Heart right ventricle (tissue), 16 donors: ENCODE data around the gene FIGLA. TPM values are rescaled to one million over a fixed set of nuclear protein-coding genes. Genes with fewer than 3 reads are reported as not detected.

ENCODE experiments used
- ATAC-seq, 8 donors: fragments of 200-7000 bp; cut with Tn5 transposase; one replicate each; pipeline ENCODE4 v1.9.1; 2020; ENCODE audit warnings: mild to moderate bottlenecking in 8 of 8, moderate library complexity in 8 of 8, moderate number of reproducible peaks in 1 of 8
- DNase-seq, 2 donors: peaks; one replicate each; pipeline ENCODE4 v3.0.0-alpha.2; 2020
- H3K27ac ChIP-seq, 10 donors: fragments of 200-600 bp; sonication (generic) in 2 of 10; one replicate each; pipeline versions ENCODE4 v1.5.0 to v1.8.0; 2020 to 2022; ENCODE audit warnings: mild to moderate bottlenecking in 3 of 10
- H3K27me3 ChIP-seq, 7 donors: fragments of 200-600 bp; one replicate each; pipeline ENCODE4 v1.8.0; 2021 to 2022; ENCODE audit warnings: mild to moderate bottlenecking in 2 of 7
- H3K36me3 ChIP-seq, 9 donors: fragments of 200-600 bp; sonication (generic) in 1 of 9; one replicate each; pipeline versions ENCODE4 v1.5.0 to v1.8.0; 2020 to 2022; ENCODE audit warnings: mild to moderate bottlenecking in 2 of 9
- H3K4me1 ChIP-seq, 9 donors: fragments of 200-600 bp; sonication (generic) in 1 of 9; one replicate each; pipeline versions ENCODE4 v1.5.0 to v1.8.0; 2020 to 2022; ENCODE audit warnings: mild to moderate bottlenecking in 4 of 9
- H3K4me3 ChIP-seq, 10 donors: fragments of 200-600 bp; sonication (generic) in 2 of 10; one replicate each; pipeline versions ENCODE4 v1.5.0 to v1.8.0; 2020 to 2022; ENCODE audit warnings: mild to moderate bottlenecking in 7 of 10, moderate library complexity in 2 of 10
- H3K9me3 ChIP-seq, 11 donors: fragments of 200-600 bp in 10 of 11; sonication (generic) in 2 of 11; one replicate each; pipeline versions ENCODE4 v1.5.0 to v1.8.0; 2013 to 2022; ENCODE audit warnings: mild to moderate bottlenecking in 2 of 11, control low read depth in 1 of 11, moderate library complexity in 1 of 11
- CTCF ChIP-seq, 9 donors: fragments of 200-600 bp; sonication (generic) in 2 of 9; IDR thresholded peaks; one replicate each; pipeline versions ENCODE4 v1.5.0 to v1.8.0; 2021 to 2022; ENCODE audit warnings: antibody characterized with exemption in 9 of 9, mild to moderate bottlenecking in 5 of 9, moderate library complexity in 1 of 9
- WGBS, 2 donors: extraction: QIAGEN DNeasy Blood & Tissue Kit; methylation state at CpG; one replicate each; pipeline ENCODE4 v1.1.7; 2013; ENCODE audit warnings: inconsistent platforms in 1 of 2; 5-methylcytosine and 5-hydroxymethylcytosine counted together
- intact Hi-C, 10 donors: fragments of 100-400 bp; cut with DNase I; formaldehyde crosslinking; loops; one replicate each; pipeline versions ENCODE4 v1.11.1 to v1.14.2; 2022
- polyA plus RNA-seq, 2 donors: library from polyadenylated mRNA; stranded (reverse); fragments of 200-250 nt; gene quantifications; one replicate each; pipeline ENCODE4 v1.2.3, GENCODE V29; 2013
- total RNA-seq, 10 donors: library from RNA; stranded (reverse); fragmentation: NEBNext Ultra II Directional in 3 of 10; extraction: Animal tissue kit (Norgen Biotek cat#: 25700) in 3 of 10; gene quantifications; one replicate each; pipeline versions ENCODE4 v1.2.1 to v1.2.4, GENCODE V29; 2021 to 2023
- donor health status: Arrhythmogenic right ventricular cardiomyopathy.
- donor health status: ischemic (EF 13 %, LVEDD 7.1; RV severe dilation, severe dysfunction).
- donor health status: healthy with polysubstance abuse.
- donor health status: DM: no; HTN: yes; CAD: no.
- donor health status: DM: no; HTN: no; CAD: no.
- donor health status: ischemic (EF 25% LVEDD 6.9; RV normal size, moderate dysfunction).
- donor health status: ischemic (EF 25% LVEDD 5.7; RV mildly dilated, moderate dysfunction).
- donor health status: healthy.
- donor health status: DM: yes; HTN: yes; CAD: no.
- donor health status: Ischemic cardiomyopathy.
- donor health status: ischemic (EF 35%, LVEDD 5.7; RV mildly dilated, moderate dysfunction).
- donor health status: nonischemic (EF 11% LVEDD 7.7; RV severe dilation, severe dysfunction).
- donor health status: DM: yes; HTN: yes; CAD: no.
- donor health status: PGD.
- donor health status: ischemic (EF 29% LVEDD 5.4; RV normal size, mild dysfunction).
- donor health status: nonischemic (EF 23%, LVEDD 6.1; RV moderate dilation, normal function).

Gene FIGLA
- total and polyA plus RNA-seq, 12 donors = 0.36 to 0.51 TPM; not detected in 10

GRCh38 chr2:70796262-70796661 is 5.8 kb upstream of the FIGLA start:
- peaks cover 0 to 36% (median 19%) of the 10 kb centered on the region in 7 donors for H3K27me3 ChIP-seq
- no peaks in the 10 kb centered on the region for H3K36me3 ChIP-seq
- peaks cover 0 to 17% (median 0%) of the 10 kb centered on the region in 11 donors for H3K9me3 ChIP-seq
- H3K4me3 ChIP-seq = no peak overlapping the region
- no peak for DNase-seq
- no peak for TF ChIP-seq CTCF (IDR thresholded peaks at IDR 0.05)
- peaks cover 0 to 14% (median 0%) of the 10 kb centered on the region in 9 donors for H3K4me1 ChIP-seq
- intact Hi-C loops = loop anchor here in 4 of 10 donors (10.0 kb wide), 1 partner anchor 149 kb away; no protein-coding TSS in a partner anchor
- H3K27ac ChIP-seq = no peak overlapping the region
- 86 to 90% methylated on average over 1 of the region's 1 CpG for WGBS, 2 donors
- no peak for ATAC-seq

GRCh38 chr2:70795164-70795995 is 4.9 kb upstream of the FIGLA start:
- TF ChIP-seq CTCF (IDR thresholded peaks at IDR 0.05) = no peak
- no peak for DNase-seq
- Histone ChIP-seq H3K4me1 (peaks cover 0 to 18% (median 3%) of the 10 kb centered on the region in 9 donors), H3K4me3 (no peak overlapping the region), H3K9me3 (peaks cover 0 to 15% (median 0%) of the 10 kb centered on the region in 11 donors), H3K27me3 (peaks cover 6 to 45% (median 28%) of the 10 kb centered on the region in 7 donors), H3K27ac (no peak overlapping the region), H3K36me3 (no peaks in the 10 kb centered on the region)
- WGBS, 2 donors = 69 to 74% methylated on average over 4 of the region's 4 CpGs
- intact Hi-C loops = loop anchor here in 4 of 10 donors (10.0 kb wide), 1 partner anchor 149 kb away; no protein-coding TSS in a partner anchor
- no peak for ATAC-seq

GRCh38 chr2:70793450-70793849 is 3.0 kb upstream of the FIGLA start:
- DNase-seq (no peak), ATAC-seq (no peak)
- no peak for TF ChIP-seq CTCF (IDR thresholded peaks at IDR 0.05)
- Histone ChIP-seq H3K27ac (no peak overlapping the region), H3K4me1 (peaks cover 2 to 29% (median 11%) of the 10 kb centered on the region in 9 donors), H3K36me3 (no peaks in the 10 kb centered on the region), H3K9me3 (no peaks in the 10 kb centered on the region), H3K27me3 (peaks cover 10 to 58% (median 47%) of the 10 kb centered on the region in 7 donors), H3K4me3 (no peak overlapping the region)
- WGBS, 2 donors = 82 to 83% methylated on average over 2 of the region's 2 CpGs
- intact Hi-C loops = loop anchor here in 6 of 10 donors (5.0 to 10.0 kb wide), 3 partner anchors 69 to 154 kb away; no protein-coding TSS in a partner anchor

GRCh38 chr2:70789304-70790135 is 923 bp downstream of the FIGLA start:
- intact Hi-C loops = loop anchor here in 9 of 10 donors (1.0 to 10.0 kb wide), 11 partner anchors 73 to 445 kb away; no protein-coding TSS in a partner anchor
- peak; percentile 70 to 90 (median 77) for ATAC-seq
- Histone ChIP-seq H3K36me3 (no peaks in the 10 kb centered on the region), H3K27ac (no peak overlapping the region), H3K27me3 (peaks cover 10 to 80% (median 70%) of the 10 kb centered on the region in 7 donors), H3K9me3 (no peaks in the 10 kb centered on the region), H3K4me1 (peaks cover 2 to 26% (median 11%) of the 10 kb centered on the region in 9 donors), H3K4me3 (peak overlapping the region in 9 of 10 donors; percentile 22 to 46 (median 41))
- peak in 8 of 9 donors; percentile 30 to 76 (median 69) for TF ChIP-seq CTCF (IDR thresholded peaks at IDR 0.05)
- peak; percentile 56 to 61 for DNase-seq
- WGBS, 2 donors = 5 to 6% methylated on average over 33 of the region's 33 CpGs
